22Rv1 (cell line): ENCODE results near the gene AP3S2.

Source experiments
- ZFX ChIP-seq: fragments of 450-650 bp; IDR thresholded peaks from 2 replicates; pipeline ENCODE4 v1.6.1; 2017; ENCODE audit warnings: antibody characterized with exemption, borderline replicate concordance
- TF ChIP-seq, protein P1 (sequence below): fragments of 450-650 bp; IDR thresholded peaks from 2 replicates; pipeline ENCODE4 v1.5.1; 2017; ENCODE audit warnings: mild to moderate bottlenecking

DNA sequence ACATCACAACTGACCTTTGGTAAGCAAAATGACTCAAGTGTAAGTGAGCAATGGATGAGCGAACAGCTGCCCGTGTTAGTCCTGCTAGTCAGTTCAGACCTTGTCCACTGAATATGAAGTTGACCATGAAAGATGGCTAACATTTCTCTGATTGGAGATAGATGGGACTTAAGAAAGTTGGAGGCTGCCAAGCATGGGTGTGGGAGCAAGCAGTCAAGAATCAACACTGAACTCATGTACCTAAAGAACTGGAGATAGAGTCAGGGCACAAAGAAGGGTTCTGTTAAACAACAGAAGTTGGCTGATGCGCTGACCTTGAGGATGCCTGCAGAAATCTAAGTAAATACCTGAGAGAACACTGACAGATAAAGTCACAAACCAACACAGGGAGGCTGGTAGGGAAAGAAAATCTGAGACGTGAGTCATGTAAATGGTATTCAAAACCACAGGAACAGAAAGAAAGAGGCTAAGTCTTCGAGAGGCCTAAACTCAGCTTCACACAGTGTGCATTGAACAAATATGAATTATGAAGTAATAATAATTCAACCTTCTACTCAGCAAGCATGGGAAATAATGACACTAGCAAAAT, 48.4 kb downstream of the AP3S2 start:
- TF ChIP-seq, protein P1, sequence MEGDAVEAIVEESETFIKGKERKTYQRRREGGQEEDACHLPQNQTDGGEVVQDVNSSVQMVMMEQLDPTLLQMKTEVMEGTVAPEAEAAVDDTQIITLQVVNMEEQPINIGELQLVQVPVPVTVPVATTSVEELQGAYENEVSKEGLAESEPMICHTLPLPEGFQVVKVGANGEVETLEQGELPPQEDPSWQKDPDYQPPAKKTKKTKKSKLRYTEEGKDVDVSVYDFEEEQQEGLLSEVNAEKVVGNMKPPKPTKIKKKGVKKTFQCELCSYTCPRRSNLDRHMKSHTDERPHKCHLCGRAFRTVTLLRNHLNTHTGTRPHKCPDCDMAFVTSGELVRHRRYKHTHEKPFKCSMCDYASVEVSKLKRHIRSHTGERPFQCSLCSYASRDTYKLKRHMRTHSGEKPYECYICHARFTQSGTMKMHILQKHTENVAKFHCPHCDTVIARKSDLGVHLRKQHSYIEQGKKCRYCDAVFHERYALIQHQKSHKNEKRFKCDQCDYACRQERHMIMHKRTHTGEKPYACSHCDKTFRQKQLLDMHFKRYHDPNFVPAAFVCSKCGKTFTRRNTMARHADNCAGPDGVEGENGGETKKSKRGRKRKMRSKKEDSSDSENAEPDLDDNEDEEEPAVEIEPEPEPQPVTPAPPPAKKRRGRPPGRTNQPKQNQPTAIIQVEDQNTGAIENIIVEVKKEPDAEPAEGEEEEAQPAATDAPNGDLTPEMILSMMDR: no peak
- no peak for TF ChIP-seq ZFX
